IMR-90 (cell line): ENCODE data around the gene SPACDR. TPM values are rescaled to one million over a fixed set of nuclear protein-coding genes. Genes with fewer than 3 reads are reported as not detected.

ENCODE experiments used
- ATAC-seq: fragments of 200-7000 bp; cut with Tn5 transposase; 2 replicates; pipeline ENCODE4 v1.9.1; 2020; ENCODE audit warnings: low read depth, mild to moderate bottlenecking, moderate library complexity
- BruUV-seq: library from RNA; stranded (reverse); fragments of 400-500 nt; replicated peaks from 2 replicates; lab custom pipeline; 2021; lab: Mats Ljungman, UMichigan
- CTCF ChIA-PET: fragments of 300-600 bp; formaldehyde crosslinking; extraction: SDS; loops from one replicate; lab custom pipeline; 2021; ENCODE audit warnings: antibody characterized with exemption; lab: Yijun Ruan, JAX
- POLR2A ChIA-PET: fragments of 300-600 bp; sonication (Branson Sonifier 250); formaldehyde crosslinking; loops from one replicate; lab custom pipeline; 2022; ENCODE audit warnings: antibody characterized with exemption; ENCODE audit not compliant: unreplicated experiment; lab: Charles Lee
- DNase-seq: peaks from one replicate; pipeline ENCODE4 v3.0.0; 2013
- H2AFZ ChIP-seq: replicated peaks from 2 replicates; pipeline ENCODE3; 2013; ENCODE audit warnings: low read length, mild to moderate bottlenecking; ENCODE audit not compliant: poor library complexity
- H2AK5ac ChIP-seq: 2 replicates; pipeline ENCODE4 v1.6.1; 2013; ENCODE audit warnings: low read depth, low read length, inconsistent platforms
- H2AK9ac ChIP-seq: replicated peaks from 2 replicates; pipeline ENCODE3; 2013; ENCODE audit warnings: mild to moderate bottlenecking, low read depth, low read length, moderate library complexity; ENCODE audit not compliant: poor library complexity
- H2BK120ac ChIP-seq: 2 replicates; pipeline ENCODE4 v1.6.1; 2013; ENCODE audit warnings: low read depth, low read length, inconsistent platforms
- H2BK15ac ChIP-seq: 3 replicates; pipeline ENCODE4 v1.6.1; 2013; ENCODE audit warnings: low read depth, low read length, inconsistent platforms
- H2BK20ac ChIP-seq: 2 replicates; pipeline ENCODE4 v1.6.1; 2013; ENCODE audit warnings: low read depth, mild to moderate bottlenecking, inconsistent platforms, low read length, moderate library complexity
- H2BK5ac ChIP-seq: 2 replicates; pipeline ENCODE4 v1.6.1; 2013; ENCODE audit warnings: mild to moderate bottlenecking, low read depth, low read length, inconsistent platforms; ENCODE audit not compliant: poor library complexity, severe bottlenecking
- H3K14ac ChIP-seq: replicated peaks from 2 replicates; pipeline ENCODE4 v1.6.1; 2013; ENCODE audit warnings: low read depth, low read length, inconsistent platforms
- H3K18ac ChIP-seq: 2 replicates; pipeline ENCODE4 v1.6.1; 2013; ENCODE audit warnings: low read depth, low read length, control low read depth
- H3K23ac ChIP-seq: 2 replicates; pipeline ENCODE4 v1.6.1; 2013; ENCODE audit warnings: low read depth, low read length, inconsistent platforms
- H3K27ac ChIP-seq: 2 replicates; pipeline ENCODE4 v1.5.1; 2013; ENCODE audit warnings: mild to moderate bottlenecking, control low read depth, low read length; ENCODE audit not compliant: insufficient read depth
- H3K27me3 ChIP-seq: 2 replicates; pipeline ENCODE4 v1.6.1; 2013; ENCODE audit warnings: low read length; ENCODE audit not compliant: control insufficient read depth, insufficient read depth
- H3K36me3 ChIP-seq: 2 replicates; pipeline ENCODE4 v1.6.1; 2013; ENCODE audit warnings: low read length, mixed read lengths; ENCODE audit not compliant: control insufficient read depth, insufficient read depth
- H3K4ac ChIP-seq: 2 replicates; pipeline ENCODE4 v1.6.1; 2013; ENCODE audit warnings: low read depth, low read length, inconsistent platforms
- H3K4me1 ChIP-seq: 2 replicates; pipeline ENCODE4 v1.6.1; 2013; ENCODE audit warnings: low read length, mixed read lengths; ENCODE audit not compliant: control insufficient read depth, insufficient read depth
- H3K4me2 ChIP-seq: 2 replicates; pipeline ENCODE4 v1.6.1; 2013; ENCODE audit warnings: low read depth, mild to moderate bottlenecking, control low read depth, low read length, moderate library complexity
- H3K4me3 ChIP-seq: 2 replicates; pipeline ENCODE4 v1.5.1; 2013; ENCODE audit warnings: low read depth, mild to moderate bottlenecking, control low read depth, low read length, moderate library complexity; ENCODE audit not compliant: insufficient read depth
- H3K56ac ChIP-seq: 2 replicates; pipeline ENCODE4 v1.6.1; 2013; ENCODE audit warnings: low read length, inconsistent platforms; ENCODE audit not compliant: insufficient read depth; ENCODE audit errors: extremely low read depth
- H3K79me1 ChIP-seq, 2 experiments: 2 replicates each; pipeline ENCODE4 v1.6.1; 2013; ENCODE audit warnings: low read length in 2 of 2, inconsistent platforms in 1 of 2, low read depth in 1 of 2
- H3K9ac ChIP-seq: 2 replicates; pipeline ENCODE4 v1.6.1; 2013; ENCODE audit warnings: low read depth, low read length, control low read depth
- H3K9me1 ChIP-seq: 2 replicates; pipeline ENCODE4 v1.6.1; 2013; ENCODE audit warnings: low read length, inconsistent platforms; ENCODE audit not compliant: insufficient read depth
- H3K9me3 ChIP-seq: 2 replicates; pipeline ENCODE4 v1.6.1; 2013; ENCODE audit warnings: low read length; ENCODE audit not compliant: control insufficient read depth, insufficient read depth
- H4K20me1 ChIP-seq: 2 replicates; pipeline ENCODE4 v1.6.1; 2013; ENCODE audit warnings: low read length, inconsistent platforms; ENCODE audit not compliant: insufficient read depth
- H4K5ac ChIP-seq: 2 replicates; pipeline ENCODE4 v1.6.1; 2013; ENCODE audit warnings: mild to moderate bottlenecking, low read depth, low read length, control low read depth
- H4K8ac ChIP-seq, 2 experiments: 2 replicates each; pipeline ENCODE4 v1.6.1; 2013; ENCODE audit warnings: low read depth in 2 of 2, low read length in 2 of 2, control low read depth in 1 of 2, inconsistent platforms in 1 of 2
- H4K91ac ChIP-seq: 2 replicates; pipeline ENCODE4 v1.6.1; 2013; ENCODE audit warnings: low read depth, low read length, inconsistent platforms; ENCODE audit not compliant: insufficient read depth
- BHLHE40 ChIP-seq: fragments of 150-350 bp; IDR thresholded peaks from 2 replicates; pipeline ENCODE4 v1.6.1; 2016; ENCODE audit warnings: mild to moderate bottlenecking, low read depth, low read length
- CHD1 ChIP-seq: IDR thresholded peaks from 2 replicates; pipeline ENCODE4 v1.6.1; 2012; ENCODE audit warnings: low read depth, low read length, improper control_type of control experiment
- CTCF ChIP-seq: conservative IDR thresholded peaks from 2 replicates; pipeline ENCODE4 v1.5.1; 2012; ENCODE audit warnings: mild to moderate bottlenecking, low read depth, low read length, improper control_type of control experiment
- ELK1 ChIP-seq: fragments of 150-350 bp; IDR thresholded peaks from 2 replicates; pipeline ENCODE4 v1.6.1; 2016; ENCODE audit warnings: low read depth, mild to moderate bottlenecking, low read length, moderate library complexity, borderline replicate concordance
- FOS ChIP-seq: fragments of 150-350 bp; IDR thresholded peaks from 2 replicates; pipeline ENCODE4 v1.6.1; 2016; ENCODE audit warnings: low read depth, low read length
- MAFK ChIP-seq: IDR thresholded peaks from 2 replicates; pipeline ENCODE4 v1.6.1; 2012; ENCODE audit warnings: low read depth, low read length, improper control_type of control experiment
- MXI1 ChIP-seq: IDR thresholded peaks from 2 replicates; pipeline ENCODE4 v1.6.1; 2012; ENCODE audit warnings: low read depth, mild to moderate bottlenecking, low read length, moderate library complexity, borderline replicate concordance
- NFE2L2 ChIP-seq: fragments of 150-350 bp; IDR thresholded peaks from 2 replicates; pipeline ENCODE4 v1.6.1; 2016; ENCODE audit warnings: low read depth, mild to moderate bottlenecking, low read length
- POLR2A ChIP-seq: IDR thresholded peaks from 2 replicates; pipeline ENCODE4 v1.6.1; 2012; ENCODE audit warnings: mild to moderate bottlenecking, low read depth, low read length
- RAD21 ChIP-seq: IDR thresholded peaks from 2 replicates; pipeline ENCODE4 v1.6.1; 2012; ENCODE audit warnings: low read length, improper control_type of control experiment
- RCOR1 ChIP-seq: IDR thresholded peaks from 2 replicates; pipeline ENCODE4 v1.6.1; 2012; ENCODE audit warnings: mild to moderate bottlenecking, low read length, improper control_type of control experiment; ENCODE audit not compliant: insufficient replicate concordance
- RFX5 ChIP-seq: IDR thresholded peaks from 2 replicates; pipeline ENCODE4 v1.8.0; 2012; ENCODE audit warnings: low read depth, mild to moderate bottlenecking, low read length, moderate library complexity
- SMC3 ChIP-seq: fragments of 150-350 bp; IDR thresholded peaks from 2 replicates; pipeline ENCODE4 v1.6.1; 2016; ENCODE audit warnings: low read depth, mild to moderate bottlenecking, antibody characterized with exemption, low read length, moderate library complexity
- WGBS, 2 experiments: methylation state at CpG; one replicate each; pipeline versions ENCODE4 v1.1.5 to v1.1.7; 2013; ENCODE audit warnings: missing lambda C conversion rate in 2 of 2; ENCODE audit not compliant: insufficient read length in 1 of 2; ENCODE audit errors: extremely low coverage in 2 of 2; 5-methylcytosine and 5-hydroxymethylcytosine counted together
- dilution Hi-C: fragments of 300-500 bp; cut with HindIII; formaldehyde crosslinking; loops from one replicate; pipeline ENCODE4 v1.14.3; 2018; ENCODE audit warnings: low sequenced_read_pairs; ENCODE audit not compliant: unreplicated experiment
- in situ Hi-C: fragments of 300-500 bp; cut with MboI; formaldehyde crosslinking; loops from 3 replicates; pipeline ENCODE4 v1.14.3; 2019; ENCODE audit warnings: low sequenced_read_pairs, inconsistent platforms, mixed read lengths
- intact Hi-C: fragments of 100-400 bp; cut with micrococcal nuclease; formaldehyde crosslinking; loops from 2 replicates; pipeline ENCODE4 v1.10.0; 2022
- polyA plus RNA-seq, 3 experiments: library from polyadenylated mRNA; depleted of rRNA; stranded (reverse); fragments of >200 nt; gene quantifications; 2 replicates each; pipeline ENCODE4 v1.2.3, GENCODE V29; 2012; ENCODE audit warnings: low replicate concordance in 1 of 3
- total RNA-seq: library from RNA; depleted of rRNA; stranded (reverse); fragments of >200 nt; gene quantifications from 2 replicates; pipeline ENCODE4 v1.2.3, GENCODE V29; 2012

The SPACDR gene
- total and polyA plus RNA-seq, 2 of the 4 experiments (the other 2 are of a cell fraction): 0.54 to 2.1 TPM

GRCh38 chr7:100510437-100511239, 46.6 kb upstream of the SPACDR start:
- Histone ChIP-seq H3K23ac (no peak overlapping the region), H4K8ac (no peak overlapping the region), H2BK5ac (no peak overlapping the region), H2AFZ (no peak overlapping the region), H3K9ac (no peak overlapping the region), H2BK20ac (no peak overlapping the region), H3K14ac (no peak overlapping the region), H3K4me3 (no peak overlapping the region), H3K9me1 (peaks cover 14% of the 10 kb centered on the region), H3K18ac (no peak overlapping the region), H2BK120ac (no peak overlapping the region), H3K9me3 (no peaks in the 10 kb centered on the region), H4K91ac (no peak overlapping the region), H3K4me2 (no peak overlapping the region), H3K27ac (no peak overlapping the region), H3K27me3 (peaks cover 2% of the 10 kb centered on the region; the same call in 1 of the 2 replicates), H3K56ac (no peak overlapping the region), H2AK9ac (no peak overlapping the region), H3K36me3 (no peaks in the 10 kb centered on the region), H3K4ac (no peak overlapping the region), H4K20me1 (no peaks in the 10 kb centered on the region), H2AK5ac (no peak overlapping the region), H3K79me1 (no peaks in the 10 kb centered on the region), H3K4me1 (peaks cover 8% of the 10 kb centered on the region), H2BK15ac (no peak overlapping the region), H4K5ac (no peak overlapping the region)
- DNase-seq: no peak
- no peak for TF ChIP-seq RFX5
- no peak for TF ChIP-seq CTCF
- TF ChIP-seq FOS: no peak
- TF ChIP-seq POLR2A: no peak
- no peak for TF ChIP-seq MXI1
- no peak for TF ChIP-seq SMC3
- no peak for TF ChIP-seq RAD21
- no peak for TF ChIP-seq RCOR1
- no peak for TF ChIP-seq CHD1
- TF ChIP-seq NFE2L2: no peak
- no peak for TF ChIP-seq MAFK
- TF ChIP-seq ELK1: no peak
- TF ChIP-seq BHLHE40: no peak
- no peak for ATAC-seq
- WGBS, 2 experiments: 89% methylated on average over 3 of the region's 9 CpGs; no CpG with 5 or more reads in 1 of the 2 experiments
- dilution Hi-C loops: no loop called here
- no TSS peak for BruUV-seq
- ChIA-PET POLR2A (no interaction called here), CTCF (interaction anchor here (0.6 kb wide), 1 partner anchor 83 kb away, joined by 3 read pairs; no protein-coding TSS in a partner anchor)
- in situ Hi-C loops: no loop called here
- intact Hi-C loops: no loop called here
